Activated CD4-positive, alpha-beta T cell treated with anti-CD3 and anti-CD28 coated beads, Interleukin-2, amount 10 ng/mL, durations not matched to agents 24 days and 14 days (primary cell): ENCODE results near the gene BNIPL. TPM values are rescaled to one million over a fixed set of nuclear protein-coding genes. Genes with fewer than 3 reads are reported as not detected.

Experiments
- DNase-seq: peaks from one replicate; pipeline ENCODE4 v3.0.0; 2022
- H3K27ac Mint-ChIP-seq: one replicate; pipeline ENCODE4 v1.8.0; 2022; ENCODE audit warnings: mild to moderate bottlenecking, mixed read lengths
- H3K27me3 Mint-ChIP-seq: one replicate; pipeline ENCODE4 v1.8.0; 2022; ENCODE audit warnings: mixed read lengths
- H3K36me3 Mint-ChIP-seq: one replicate; pipeline ENCODE4 v1.8.0; 2022; ENCODE audit warnings: low read depth, mild to moderate bottlenecking, mixed read lengths
- H3K4me1 Mint-ChIP-seq: one replicate; pipeline ENCODE4 v1.8.0; 2021; ENCODE audit warnings: mixed read lengths
- H3K4me3 Mint-ChIP-seq: one replicate; pipeline ENCODE4 v1.8.0; 2022; ENCODE audit warnings: mild to moderate bottlenecking, moderate library complexity, mixed read lengths
- H3K9me3 Mint-ChIP-seq: one replicate; pipeline ENCODE4 v1.8.0; 2021; ENCODE audit warnings: mixed read lengths
- intact Hi-C: fragments of 100-400 bp; cut with micrococcal nuclease; formaldehyde crosslinking; loops from one replicate; pipeline ENCODE4 v1.15.1; 2023
- total RNA-seq: library from RNA; stranded (reverse); gene quantifications from 2 replicates; pipeline ENCODE4 v1.2.3, GENCODE V29; 2022

BNIPL gene
- total RNA-seq, 1 donor from 2014 or later, result 1.8 TPM

DNA sequence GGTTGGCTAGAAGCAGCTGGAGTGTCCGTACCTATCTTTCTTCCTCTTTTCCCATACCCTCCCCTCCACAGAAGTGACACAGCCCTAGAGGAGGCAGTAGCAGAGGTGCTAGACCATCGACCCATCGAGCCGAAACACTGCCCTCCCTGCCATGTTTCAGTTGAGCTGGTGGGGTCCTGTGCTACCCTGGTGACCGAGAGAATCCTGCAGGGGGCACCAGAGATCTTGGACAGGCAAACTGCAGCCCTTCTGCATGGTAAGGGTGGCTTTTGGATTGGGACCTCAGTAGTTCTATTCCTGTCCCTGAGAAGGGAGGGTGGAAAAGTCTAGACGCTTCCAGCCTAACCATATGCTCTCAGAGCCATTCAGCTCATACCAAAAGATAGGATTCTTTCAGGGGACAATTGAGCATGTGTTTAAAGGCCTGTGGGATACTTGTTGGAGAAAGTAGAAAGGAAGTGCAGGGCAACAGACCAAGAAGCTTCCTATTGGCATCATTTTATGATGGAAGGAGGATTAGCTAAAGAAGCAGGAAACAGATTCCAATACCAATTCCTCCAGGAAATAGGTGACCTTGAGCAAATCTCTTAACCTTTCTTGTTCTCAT, 11.7 kb upstream of the BNIPL start:
- H3K36me3 Mint-ChIP-seq, result peaks cover 30% of the 10 kb centered on the region

DNA sequence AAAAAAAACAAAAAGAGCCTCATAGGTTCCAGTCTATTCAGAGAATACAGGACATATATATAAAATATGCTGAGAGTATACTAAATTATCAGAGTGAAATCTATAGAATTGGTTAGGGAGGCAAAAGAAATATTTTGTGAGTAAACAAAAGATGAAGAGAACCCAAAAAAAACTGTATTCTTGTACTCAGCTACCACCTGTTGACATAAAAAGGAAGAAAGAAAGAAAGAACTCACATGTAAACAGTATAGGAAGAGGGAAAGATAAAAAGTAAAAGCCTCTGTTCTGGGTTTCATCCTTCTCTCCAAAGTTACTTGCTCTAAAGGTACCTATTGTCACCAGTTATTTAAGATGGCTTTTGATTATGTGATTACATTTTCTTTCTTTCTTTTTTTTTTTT, 9.9 kb upstream of the BNIPL start:
- H3K9me3 Mint-ChIP-seq, result no peaks in the 10 kb centered on the region
- DNase-seq, result no peak
- H3K4me3 Mint-ChIP-seq, result no peak overlapping the region
- intact Hi-C loops, result no loop called here
- peaks cover 7% of the 10 kb centered on the region for H3K4me1 Mint-ChIP-seq
- peaks cover 38% of the 10 kb centered on the region for H3K36me3 Mint-ChIP-seq
- no peak overlapping the region for H3K27ac Mint-ChIP-seq
- no peaks in the 10 kb centered on the region for H3K27me3 Mint-ChIP-seq

More for the DNA sequence above, 11.7 kb upstream of the BNIPL start:
- H3K4me1 Mint-ChIP-seq, result peaks cover 7% of the 10 kb centered on the region
- DNase-seq, result peak; percentile 95
- H3K4me3 Mint-ChIP-seq, result peak overlapping the region; percentile 30
- H3K27me3 Mint-ChIP-seq, result no peaks in the 10 kb centered on the region
- peak overlapping the region; percentile 59 for H3K27ac Mint-ChIP-seq
- H3K9me3 Mint-ChIP-seq, result no peaks in the 10 kb centered on the region
- intact Hi-C loops, result loop anchor here (1.0 to 5.0 kb wide), 4 partner anchors 33 to 132 kb away; partner anchors contain the start of genes CDC42SE1 and TNFAIP8L2

DNA sequence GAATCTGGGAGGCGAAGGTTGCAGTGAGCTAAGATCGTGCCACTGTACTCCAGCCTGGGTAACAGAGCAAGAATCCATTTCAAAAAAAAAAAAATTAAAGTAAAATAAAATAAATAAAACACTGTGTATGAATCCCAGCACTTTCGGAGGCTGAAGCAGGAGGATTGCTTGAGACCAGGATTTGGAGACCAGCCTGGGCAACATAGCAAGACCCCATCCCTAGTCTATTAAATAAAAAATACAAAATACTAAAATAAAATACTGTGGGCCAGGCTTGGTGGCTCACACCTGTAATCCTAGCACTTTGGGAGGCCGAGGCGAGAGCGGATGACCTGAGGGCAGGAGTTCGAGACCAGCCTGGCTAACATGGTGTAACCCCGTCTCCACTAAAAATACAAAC, 4.2 kb upstream of the BNIPL start:
- no peaks in the 10 kb centered on the region for H3K27me3 Mint-ChIP-seq
- H3K4me3 Mint-ChIP-seq, result no peak overlapping the region
- DNase-seq, result no peak
- intact Hi-C loops, result no loop called here
- no peaks in the 10 kb centered on the region for H3K9me3 Mint-ChIP-seq
- H3K36me3 Mint-ChIP-seq, result peaks cover 40% of the 10 kb centered on the region
- H3K27ac Mint-ChIP-seq, result no peak overlapping the region
- peaks cover 5% of the 10 kb centered on the region for H3K4me1 Mint-ChIP-seq

DNA sequence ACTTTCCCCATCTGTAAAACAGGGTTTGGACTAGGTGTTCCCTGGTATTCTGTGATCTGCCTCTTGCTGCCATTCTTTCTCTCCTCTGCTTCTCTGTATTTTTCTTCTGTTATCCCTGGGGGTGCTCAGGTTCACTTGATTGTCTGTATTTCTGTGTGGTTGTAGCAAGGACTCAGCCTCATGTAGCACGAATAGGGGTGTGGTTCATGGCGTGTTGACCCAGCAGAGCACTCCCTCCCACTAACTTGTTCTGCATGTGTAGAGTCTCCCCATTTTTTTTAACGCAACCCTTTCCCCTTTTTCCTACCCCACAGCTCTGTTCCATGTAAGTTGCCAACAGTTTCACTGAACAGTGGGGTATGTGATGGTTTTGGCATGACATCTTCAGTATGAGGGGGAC, 1.2 kb upstream of the BNIPL start:
- no peak overlapping the region for H3K4me3 Mint-ChIP-seq
- H3K27me3 Mint-ChIP-seq, result no peaks in the 10 kb centered on the region
- DNase-seq, result no peak
- H3K9me3 Mint-ChIP-seq, result no peaks in the 10 kb centered on the region
- no peak overlapping the region for H3K27ac Mint-ChIP-seq
- intact Hi-C loops, result no loop called here
- peaks cover 3% of the 10 kb centered on the region for H3K4me1 Mint-ChIP-seq
- peaks cover 26% of the 10 kb centered on the region for H3K36me3 Mint-ChIP-seq

DNA sequence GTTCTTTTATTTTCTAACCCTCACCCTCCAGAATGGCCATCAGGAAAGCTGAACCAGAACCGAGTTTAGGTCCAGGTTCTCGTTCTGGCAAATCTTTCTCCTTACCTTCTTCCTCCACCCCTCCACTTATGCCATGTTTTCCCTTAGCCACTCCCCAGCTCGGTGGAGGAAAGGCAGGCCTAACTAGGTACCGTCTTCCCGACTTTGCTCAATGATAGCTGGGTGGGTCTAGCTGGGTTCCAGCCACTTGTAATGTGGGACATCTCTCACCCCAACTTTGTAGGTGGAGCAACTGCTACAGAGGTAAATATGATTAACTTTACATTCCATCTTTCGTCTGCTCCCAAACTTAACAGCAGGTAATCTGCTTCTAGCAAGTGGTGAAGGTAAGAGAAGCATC, 646 bp downstream of the BNIPL start:
- peaks cover 17% of the 10 kb centered on the region for H3K36me3 Mint-ChIP-seq
- no peak overlapping the region for H3K27ac Mint-ChIP-seq
- peaks cover 5% of the 10 kb centered on the region for H3K4me1 Mint-ChIP-seq
- no peaks in the 10 kb centered on the region for H3K9me3 Mint-ChIP-seq
- no peak overlapping the region for H3K4me3 Mint-ChIP-seq
- no peak for DNase-seq
- intact Hi-C loops, result no loop called here
- no peaks in the 10 kb centered on the region for H3K27me3 Mint-ChIP-seq

DNA sequence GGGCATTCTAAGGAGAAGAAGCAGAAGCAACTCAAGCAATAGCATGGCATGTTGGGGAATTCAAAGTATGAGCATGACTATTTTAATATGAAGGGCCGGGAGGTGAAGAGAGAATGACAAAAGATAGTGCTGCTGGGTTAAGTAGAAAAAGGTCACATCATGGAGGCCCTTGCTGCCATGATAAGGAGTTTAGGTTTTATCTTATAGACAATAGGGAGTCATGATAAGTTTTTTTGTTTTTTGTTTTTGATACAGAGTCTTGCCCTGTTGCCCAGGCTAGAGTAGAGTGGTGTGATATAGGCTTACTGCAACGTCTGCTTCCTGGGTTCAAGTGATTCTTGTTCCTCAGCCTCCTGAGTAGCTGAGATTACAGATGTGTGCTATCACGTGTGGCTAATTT, 3.1 kb downstream of the BNIPL start:
- Mint-ChIP-seq H3K27ac (no peak overlapping the region), H3K4me3 (no peak overlapping the region), H3K36me3 (peaks cover 10% of the 10 kb centered on the region), H3K27me3 (no peaks in the 10 kb centered on the region), H3K4me1 (peaks cover 16% of the 10 kb centered on the region), H3K9me3 (no peaks in the 10 kb centered on the region)
- intact Hi-C loops, result no loop called here
- DNase-seq, result no peak

DNA sequence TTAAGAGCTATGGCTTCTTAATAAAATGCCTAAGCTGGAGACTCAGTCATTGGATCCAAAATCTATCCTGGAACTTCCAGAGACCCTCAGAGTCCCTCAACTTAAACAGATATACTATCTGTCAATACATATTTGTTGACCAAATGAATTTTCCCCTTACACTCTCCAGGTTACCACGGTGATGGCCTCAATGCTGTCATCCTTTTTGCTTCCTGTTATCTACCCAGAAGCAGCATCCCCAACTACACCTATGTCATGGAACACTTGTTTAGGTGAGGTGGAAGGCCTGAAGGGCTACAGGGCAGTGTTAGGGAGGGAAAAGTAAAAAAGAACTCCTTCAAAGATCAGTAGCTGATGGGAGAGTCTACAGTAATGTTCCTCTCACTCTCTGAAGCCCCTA, 6.8 kb downstream of the BNIPL start:
- Mint-ChIP-seq H3K27me3 (no peaks in the 10 kb centered on the region), H3K4me1 (peaks cover 29% of the 10 kb centered on the region), H3K4me3 (no peak overlapping the region), H3K9me3 (no peaks in the 10 kb centered on the region), H3K36me3 (peaks cover 3% of the 10 kb centered on the region), H3K27ac (peak overlapping the region; percentile 38)
- DNase-seq, result peak; percentile 76
- intact Hi-C loops, result loop anchor here (2.0 kb wide), 1 partner anchor 16 kb away; the partner anchor contains the start of gene CDC42SE1

DNA sequence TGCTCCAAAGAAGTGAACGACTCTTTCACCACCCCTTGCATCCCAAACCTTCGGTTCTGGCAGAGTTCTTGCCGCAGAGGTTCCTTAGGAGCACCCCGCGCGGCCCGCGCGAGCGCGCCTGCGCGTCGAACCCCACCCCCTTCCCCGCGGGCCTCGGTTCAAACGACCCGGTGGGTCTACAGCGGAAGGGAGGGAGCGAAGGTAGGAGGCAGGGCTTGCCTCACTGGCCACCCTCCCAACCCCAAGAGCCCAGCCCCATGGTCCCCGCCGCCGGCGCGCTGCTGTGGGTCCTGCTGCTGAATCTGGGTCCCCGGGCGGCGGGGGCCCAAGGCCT, 11.2 kb downstream of the BNIPL start, which contains the start of gene C1orf56:
C1orf56 (plus strand) TSS at position 161 of the 334 bp plus-strand sequence; CDS start at position 258, 97 bp downstream.
- Mint-ChIP-seq H3K27ac (peak within 1 kb of the TSS; percentile 84), H3K9me3 (no peaks in the 10 kb centered on the region), H3K4me3 (peak within 1 kb of the TSS; percentile 93), H3K4me1 (peaks cover 49% of the 10 kb centered on the region), H3K36me3 (peaks cover 21% of the 10 kb centered on the region), H3K27me3 (no peaks in the 10 kb centered on the region)
- peak; percentile 88 for DNase-seq
- intact Hi-C loops, result loop anchor here (2.0 kb wide), 2 partner anchors 23 to 39 kb away; partner anchors contain the start of genes GABPB2 and PRUNE1

DNA sequence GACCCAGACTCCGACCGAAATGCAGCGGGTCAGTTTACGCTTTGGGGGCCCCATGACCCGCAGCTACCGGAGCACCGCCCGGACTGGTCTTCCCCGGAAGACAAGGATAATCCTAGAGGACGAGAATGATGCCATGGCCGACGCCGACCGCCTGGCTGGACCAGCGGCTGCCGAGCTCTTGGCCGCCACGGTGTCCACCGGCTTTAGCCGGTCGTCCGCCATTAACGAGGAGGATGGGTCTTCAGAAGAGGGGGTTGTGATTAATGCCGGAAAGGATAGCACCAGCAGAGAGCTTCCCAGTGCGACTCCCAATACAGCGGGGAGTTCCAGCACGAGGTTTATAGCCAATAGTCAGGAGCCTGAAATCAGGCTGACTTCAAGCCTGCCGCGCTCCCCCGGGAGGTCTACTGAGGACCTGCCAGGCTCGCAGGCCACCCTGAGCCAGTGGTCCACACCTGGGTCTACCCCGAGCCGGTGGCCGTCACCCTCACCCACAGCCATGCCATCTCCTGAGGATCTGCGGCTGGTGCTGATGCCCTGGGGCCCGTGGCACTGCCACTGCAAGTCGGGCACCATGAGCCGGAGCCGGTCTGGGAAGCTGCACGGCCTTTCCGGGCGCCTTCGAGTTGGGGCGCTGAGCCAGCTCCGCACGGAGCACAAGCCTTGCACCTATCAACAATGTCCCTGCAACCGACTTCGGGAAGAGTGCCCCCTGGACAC, 11.7 kb downstream of the BNIPL start:
- intact Hi-C loops, result loop anchor here (1.0 to 2.0 kb wide), 3 partner anchors 9 to 39 kb away; partner anchors contain the start of genes GABPB2 and PRUNE1
- Mint-ChIP-seq H3K27me3 (no peaks in the 10 kb centered on the region), H3K4me3 (peak overlapping the region; percentile 93), H3K36me3 (peaks cover 27% of the 10 kb centered on the region), H3K9me3 (no peaks in the 10 kb centered on the region), H3K4me1 (peaks cover 45% of the 10 kb centered on the region), H3K27ac (peak overlapping the region; percentile 84)
- DNase-seq, result peak; percentile 86

DNA sequence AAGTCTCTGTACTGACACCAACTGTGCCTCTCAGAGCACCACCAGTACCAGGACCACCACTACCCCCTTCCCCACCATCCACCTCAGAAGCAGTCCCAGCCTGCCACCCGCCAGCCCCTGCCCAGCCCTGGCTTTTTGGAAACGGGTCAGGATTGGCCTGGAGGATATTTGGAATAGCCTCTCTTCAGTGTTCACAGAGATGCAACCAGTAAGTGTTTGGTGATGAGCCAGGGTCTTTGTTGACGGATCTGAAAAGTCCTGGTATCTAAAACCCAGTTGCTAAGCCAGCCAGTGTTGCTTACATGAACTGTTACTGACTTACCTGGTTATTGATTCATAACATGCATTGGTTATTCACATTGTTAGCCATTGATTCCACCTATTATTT, 12.3 kb downstream of the BNIPL start:
- Mint-ChIP-seq H3K4me1 (peaks cover 40% of the 10 kb centered on the region), H3K4me3 (peak overlapping the region; percentile 93), H3K36me3 (peaks cover 29% of the 10 kb centered on the region)

DNA sequence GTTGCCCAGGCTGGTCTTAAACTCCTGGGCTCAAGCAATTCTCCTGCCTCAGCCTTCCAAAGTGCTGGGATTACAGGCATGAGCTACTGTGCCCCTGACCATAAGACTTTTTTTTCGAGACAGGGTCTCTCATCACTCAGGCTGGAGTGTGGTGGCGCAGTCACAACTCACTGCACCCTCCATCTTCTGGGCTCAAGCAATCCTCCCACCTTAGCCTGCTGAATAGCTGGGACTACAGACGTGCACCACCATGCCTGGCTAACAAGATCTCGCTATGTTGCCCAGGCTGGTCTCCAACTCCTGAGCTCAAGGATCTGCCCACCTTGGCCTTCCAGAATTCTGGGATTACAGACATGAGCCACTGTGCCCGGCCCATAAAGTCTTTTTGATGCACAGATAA, 13.1 kb downstream of the BNIPL start:
- H3K36me3 Mint-ChIP-seq, result peaks cover 37% of the 10 kb centered on the region
- H3K4me1 Mint-ChIP-seq, result peaks cover 42% of the 10 kb centered on the region
- intact Hi-C loops, result no loop called here
- no peaks in the 10 kb centered on the region for H3K9me3 Mint-ChIP-seq
- H3K27me3 Mint-ChIP-seq, result no peaks in the 10 kb centered on the region
- peak; percentile 63 for DNase-seq
- H3K27ac Mint-ChIP-seq, result peak overlapping the region; percentile 67
- no peak overlapping the region for H3K4me3 Mint-ChIP-seq

More for the DNA sequence above, 12.3 kb downstream of the BNIPL start:
- Mint-ChIP-seq H3K9me3 (no peaks in the 10 kb centered on the region), H3K27ac (peak overlapping the region; percentile 84), H3K27me3 (no peaks in the 10 kb centered on the region)
- DNase-seq, result no peak
- intact Hi-C loops, result loop anchor here (1.0 kb wide), 1 partner anchor 9 kb away; no protein-coding TSS in a partner anchor

DNA sequence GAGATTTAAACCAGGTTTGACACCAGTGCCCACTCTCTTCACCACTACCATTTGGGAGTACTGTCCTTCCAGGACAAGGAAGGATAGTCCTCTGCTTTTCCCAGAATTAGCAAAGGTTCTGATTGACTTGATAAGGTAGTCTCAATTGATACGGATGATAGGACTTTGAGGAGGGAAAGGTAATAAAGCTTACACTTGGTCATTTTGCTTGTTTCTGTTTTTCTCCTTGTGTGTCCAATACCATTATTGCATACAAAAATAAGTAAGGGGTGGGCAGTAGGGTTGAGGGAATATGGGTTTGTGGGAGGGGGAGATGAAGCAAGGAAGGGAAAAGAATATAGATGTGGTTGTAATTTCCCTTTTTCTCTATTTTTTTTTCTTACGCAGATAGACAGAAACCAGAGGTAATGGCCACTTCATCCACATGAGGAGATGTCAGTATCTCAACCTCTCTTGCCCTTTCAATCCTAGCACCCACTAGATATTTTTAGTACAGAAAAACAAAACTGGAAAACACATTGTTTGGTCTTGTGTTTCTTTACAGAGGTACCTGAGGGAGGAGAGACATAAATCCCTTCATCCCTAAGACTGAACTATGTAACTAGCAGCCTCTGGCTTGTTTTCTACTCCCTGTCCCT, 13.8 kb downstream of the BNIPL start:
- H3K4me3 Mint-ChIP-seq, result no peak overlapping the region

DNA sequence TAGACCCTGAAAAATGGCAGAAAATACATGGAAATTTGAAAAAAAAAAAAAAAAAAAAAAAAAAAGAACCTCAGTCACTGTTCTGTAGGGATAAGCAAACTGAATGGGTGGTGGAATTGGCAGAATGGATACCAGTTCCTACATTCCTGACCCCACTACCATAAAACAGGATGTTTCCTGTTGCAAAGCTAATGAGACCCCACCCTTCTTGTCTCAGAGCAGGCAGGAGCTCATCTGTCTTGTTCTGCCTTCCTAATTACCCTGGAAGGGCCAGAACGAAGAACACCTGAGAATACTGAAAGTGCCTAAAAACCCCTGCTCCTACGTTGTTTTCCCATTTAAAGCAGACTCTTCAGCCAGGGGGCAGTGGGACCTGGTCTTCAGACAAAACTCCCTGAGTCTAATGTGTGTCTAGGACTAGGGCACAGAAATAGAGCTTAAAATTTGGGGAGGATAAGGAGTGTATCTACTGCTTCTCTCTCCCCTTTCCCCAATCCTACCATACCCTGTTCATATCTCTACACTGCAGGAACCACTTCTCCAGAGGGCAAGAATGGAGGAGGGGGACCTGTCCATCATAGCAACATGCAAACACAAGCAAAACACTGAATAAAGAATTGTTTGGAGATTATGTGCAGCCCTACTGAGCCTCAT, 15.1 kb downstream of the BNIPL start:
- Mint-ChIP-seq H3K27me3 (no peaks in the 10 kb centered on the region), H3K4me1 (peaks cover 57% of the 10 kb centered on the region), H3K4me3 (no peak overlapping the region), H3K9me3 (no peaks in the 10 kb centered on the region), H3K36me3 (peaks cover 55% of the 10 kb centered on the region), H3K27ac (no peak overlapping the region)
- DNase-seq, result no peak
- intact Hi-C loops, result no loop called here

More for the DNA sequence above, 13.8 kb downstream of the BNIPL start:
- intact Hi-C loops, result no loop called here
- no peak for DNase-seq
- peaks cover 42% of the 10 kb centered on the region for H3K36me3 Mint-ChIP-seq
- H3K27me3 Mint-ChIP-seq, result no peaks in the 10 kb centered on the region
- no peaks in the 10 kb centered on the region for H3K9me3 Mint-ChIP-seq
- H3K4me1 Mint-ChIP-seq, result peaks cover 48% of the 10 kb centered on the region
- H3K27ac Mint-ChIP-seq, result peak overlapping the region; percentile 66
